Superior temporal gyrus (tissue), 1 donor: Measurements from ENCODE around the gene EGF.
"Not testable (repeated sequence)": the region's sequence is repeated elsewhere in the genome, so short reads cannot be mapped to it uniquely, and the experiment has no call there.

Experiments used
- DNase-seq: peaks from one replicate; pipeline ENCODE4 v3.0.0-alpha.2; 2016; ENCODE audit errors: extremely low spot score

EGF gene

GRCh38 chr4:109914322-109914721 is 1.6 kb downstream of the EGF start:
- no peak for DNase-seq

GRCh38 chr4:109915385-109916026 is 2.8 kb downstream of the EGF start:
- no peak for DNase-seq

DNA sequence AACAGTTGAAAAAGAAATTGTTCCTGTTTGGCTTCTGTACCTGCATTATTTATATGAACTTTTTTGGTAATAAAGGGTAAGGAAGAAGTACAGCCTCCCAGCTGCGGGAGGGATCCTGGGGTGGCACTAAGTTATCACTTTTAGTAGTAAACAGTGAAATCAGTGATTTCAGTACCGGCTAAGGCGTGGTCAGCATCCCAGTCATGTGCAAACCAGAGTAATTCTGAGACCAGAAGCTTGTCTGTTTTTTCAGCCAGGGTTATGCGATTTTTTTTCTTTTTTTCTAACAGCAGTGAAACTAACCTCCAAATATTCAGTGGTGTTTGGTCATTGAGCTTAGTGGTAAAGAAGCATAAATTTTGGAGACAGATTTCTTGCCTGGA is 3.3 kb downstream of the EGF start:
- no peak for DNase-seq

DNA sequence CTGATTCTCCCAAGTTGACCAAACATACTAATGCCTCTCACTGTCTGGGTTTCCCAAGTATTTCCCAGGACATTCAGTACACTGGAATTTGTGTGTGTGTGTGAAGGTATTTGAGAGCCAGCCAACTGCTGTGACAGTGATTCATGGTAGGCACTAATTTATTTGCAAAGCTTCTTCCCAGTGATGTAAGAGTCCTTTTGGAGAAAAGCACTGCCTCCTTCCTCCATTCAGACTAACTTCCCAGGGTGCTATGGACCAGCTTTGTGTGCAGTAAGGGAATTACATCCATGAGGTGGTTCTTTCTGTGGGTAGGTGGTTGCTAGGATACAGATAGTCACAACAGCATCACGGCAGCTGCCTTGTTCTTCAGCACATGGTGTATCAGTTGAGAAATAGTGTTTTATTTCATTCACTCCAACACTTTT is 8.7 kb downstream of the EGF start:
- DNase-seq, result peak; percentile 40

GRCh38 chr4:109925396-109925795 is 12.7 kb downstream of the EGF start:
- DNase-seq, result no peak

- no peak for DNase-seq
Observed at GRCh38 chr4:109928327-109929045, 15.8 kb downstream of the EGF start.

- no peak for DNase-seq
Observed at GRCh38 chr4:109930464-109930863, 17.8 kb downstream of the EGF start.

- DNase-seq, result no peak
Observed at GRCh38 chr4:109930872-109931271, 18.2 kb downstream of the EGF start.

DNA sequence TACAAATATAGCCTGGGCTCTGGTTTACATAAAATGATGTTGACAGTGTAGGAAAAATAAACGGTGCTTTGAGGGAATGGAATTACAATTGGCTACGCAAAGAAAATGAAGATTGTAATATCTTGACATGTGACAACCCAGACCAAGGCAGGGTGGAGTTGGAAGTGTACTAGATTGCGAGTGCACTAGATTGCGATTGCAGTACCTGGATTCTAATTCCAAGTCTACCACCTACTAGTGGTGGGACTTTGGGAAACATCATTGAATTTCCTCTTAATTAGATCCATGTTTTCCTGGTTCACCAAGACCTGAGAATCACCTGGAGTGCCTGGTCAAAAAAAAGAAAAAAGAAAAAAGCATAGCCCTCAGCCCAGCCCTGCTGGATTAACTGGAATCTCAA is 18.6 kb downstream of the EGF start:
- DNase-seq, result no peak

GRCh38 chr4:109937352-109937751 is 24.7 kb downstream of the EGF start:
- DNase-seq, result not testable (repeated sequence)

GRCh38 chr4:109939190-109939589 is 26.5 kb downstream of the EGF start:
- DNase-seq, result no peak

GRCh38 chr4:109942292-109942926 is 29.7 kb downstream of the EGF start:
- no peak for DNase-seq

DNA sequence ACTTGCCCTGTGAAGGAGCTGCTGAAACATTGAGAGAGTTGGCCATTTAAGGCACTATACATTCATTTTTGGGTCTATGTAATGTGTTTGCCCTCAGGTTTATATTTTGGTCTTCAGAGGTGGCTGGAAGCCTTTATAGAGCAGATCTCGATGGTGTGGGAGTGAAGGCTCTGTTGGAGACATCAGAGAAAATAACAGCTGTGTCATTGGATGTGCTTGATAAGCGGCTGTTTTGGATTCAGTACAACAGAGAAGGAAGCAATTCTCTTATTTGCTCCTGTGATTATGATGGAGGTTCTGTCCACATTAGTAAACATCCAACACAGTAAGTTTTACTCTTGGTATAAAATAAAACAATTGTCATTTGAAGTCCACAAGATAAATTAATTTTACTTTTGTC is 31.1 kb downstream of the EGF start:
- no peak for DNase-seq

GRCh38 chr4:109944591-109944990 is 31.9 kb downstream of the EGF start:
- no peak for DNase-seq

DNA sequence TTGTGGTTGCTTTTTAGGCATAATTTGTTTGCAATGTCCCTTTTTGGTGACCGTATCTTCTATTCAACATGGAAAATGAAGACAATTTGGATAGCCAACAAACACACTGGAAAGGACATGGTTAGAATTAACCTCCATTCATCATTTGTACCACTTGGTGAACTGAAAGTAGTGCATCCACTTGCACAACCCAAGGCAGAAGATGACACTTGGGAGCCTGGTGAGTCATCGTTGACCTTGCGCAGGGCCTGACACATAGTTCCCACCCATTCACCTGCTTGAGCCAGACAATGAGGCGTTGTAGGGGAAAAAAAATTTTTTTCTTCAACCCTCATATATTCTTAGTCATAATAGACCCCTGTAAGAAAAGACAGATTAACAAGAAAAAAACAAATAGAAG is 32.4 kb downstream of the EGF start:
- DNase-seq, result no peak

GRCh38 chr4:109946120-109946519 is 33.4 kb downstream of the EGF start:
- DNase-seq, result no peak

DNA sequence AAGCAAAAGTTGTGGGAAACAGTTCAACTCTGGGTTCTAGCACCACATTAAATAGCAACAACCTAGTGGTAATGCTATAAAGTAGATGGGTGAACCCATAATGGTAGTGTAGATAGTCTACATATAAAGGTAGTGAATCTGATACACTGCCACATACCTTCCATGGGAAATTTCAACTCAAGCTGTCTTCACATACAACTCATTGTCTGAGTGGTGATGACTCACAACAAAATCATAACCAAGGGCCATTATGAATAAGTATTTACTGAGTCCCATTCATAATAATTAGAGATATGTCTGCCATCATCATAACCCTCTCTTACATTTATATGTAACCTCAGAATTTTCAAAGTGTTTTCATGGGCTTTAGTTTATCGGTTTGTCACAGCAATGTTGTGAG is 34.8 kb downstream of the EGF start:
- no peak for DNase-seq

DNA sequence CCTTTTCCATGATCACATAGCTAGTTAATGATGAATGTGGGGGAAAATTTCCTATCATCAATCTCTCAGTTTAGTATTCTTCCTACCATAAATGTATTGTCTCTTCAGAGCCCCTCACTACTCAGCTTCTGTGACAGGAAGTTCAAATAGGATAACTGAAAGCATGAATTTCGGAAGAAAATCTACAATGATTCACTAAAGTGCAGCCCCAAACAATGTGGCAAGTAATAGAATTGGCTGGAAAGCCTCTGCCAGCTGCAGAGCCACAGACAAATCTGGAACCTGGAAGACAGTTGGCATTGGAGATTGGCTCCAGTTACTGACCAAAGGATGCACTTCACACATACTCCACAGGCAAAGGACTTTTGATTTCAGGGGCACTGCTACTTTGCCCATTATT is 35.2 kb downstream of the EGF start:
- DNase-seq, result no peak

DNA sequence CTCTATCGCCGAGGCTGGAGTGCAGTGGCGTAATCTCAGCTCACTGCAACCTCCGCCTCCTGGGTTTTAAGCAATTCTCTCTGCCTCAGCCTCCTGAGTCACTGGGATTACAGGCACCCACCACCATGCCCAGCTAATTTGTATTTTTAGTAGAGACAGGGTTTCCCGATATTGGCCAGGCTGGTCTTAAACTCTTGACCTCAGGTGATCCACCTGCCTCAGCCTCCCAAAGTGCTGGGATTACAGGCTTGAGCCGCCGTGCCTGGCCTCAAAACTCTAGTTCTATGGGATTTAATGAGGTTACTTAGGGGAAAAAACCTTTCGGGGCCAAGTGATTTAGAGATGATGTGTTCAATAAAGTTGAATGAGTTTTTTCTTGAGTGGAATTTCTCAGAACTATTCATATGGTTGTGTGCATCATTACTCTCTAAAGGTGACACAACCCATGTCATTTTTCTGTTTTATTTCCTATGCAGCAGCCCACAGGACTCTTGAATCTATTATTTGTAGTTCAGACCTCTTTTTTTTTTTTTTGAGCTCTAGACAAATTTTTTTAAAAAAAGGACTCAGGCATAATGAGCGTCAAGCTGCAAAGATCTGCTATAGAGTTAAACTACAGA is 36.5 kb downstream of the EGF start:
- DNase-seq, result not testable (repeated sequence)

- DNase-seq, result no peak
Observed at GRCh38 chr4:109952612-109953011, 39.9 kb downstream of the EGF start.

DNA sequence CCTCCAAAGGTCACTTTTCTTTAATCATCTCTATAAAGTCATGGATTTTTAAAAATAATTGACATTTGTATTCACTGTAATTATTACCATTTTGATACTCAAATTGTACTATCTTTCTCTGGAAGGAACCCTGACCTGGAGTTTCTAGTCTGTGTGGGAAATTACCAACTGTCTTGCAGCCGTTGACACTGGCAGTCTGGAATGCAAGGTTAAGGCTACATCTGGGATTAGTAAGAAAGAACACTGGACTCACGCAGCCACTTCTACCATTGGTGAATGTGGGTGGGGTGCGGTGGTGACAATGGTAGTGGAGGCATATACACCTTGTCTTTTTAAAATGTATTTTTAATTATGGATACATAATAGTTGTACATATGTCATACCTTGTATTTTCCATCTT is 40.9 kb downstream of the EGF start:
- no peak for DNase-seq

DNA sequence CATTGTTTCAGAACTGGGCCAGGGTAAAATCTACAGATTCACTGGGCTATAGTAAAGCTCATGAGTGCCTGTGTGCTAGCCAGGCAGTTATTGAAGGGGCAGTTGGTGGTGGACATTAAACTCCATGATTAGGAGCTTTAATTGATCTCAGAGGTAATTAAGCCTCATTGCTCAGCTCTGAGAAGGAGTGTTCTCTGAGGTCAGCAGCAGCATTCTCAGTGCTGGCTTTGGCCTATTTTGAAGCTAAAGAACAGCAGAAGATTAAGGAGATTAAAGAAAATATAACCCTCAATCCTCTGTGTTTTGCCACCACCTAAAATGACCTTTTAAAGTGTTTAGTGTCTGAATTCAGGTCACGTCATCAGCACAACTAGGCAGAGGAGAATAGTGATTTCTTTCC is 42.5 kb downstream of the EGF start:
- DNase-seq, result no peak

- no peak for DNase-seq
Observed at GRCh38 chr4:109957227-109957626, 44.5 kb downstream of the EGF start.
